ENCODE data around the gene UBTD2. TPM values are rescaled to one million over a fixed set of nuclear protein-coding genes. Genes with fewer than 3 reads are reported as not detected.

UBTD2 gene
- total and polyA plus RNA-seq, 10 of the 15 experiments (the other 5 are each of a cell fraction or from before 2014, with no cell fraction given), result 7.7 to 30.5 (median 19.4) TPM

GRCh38 chr5:172163346-172163745 lies 120.2 kb downstream of the UBTD2 start:
- ChIA-PET SMC1A (ENCODE audit: uncharacterized antibody, unreplicated experiment) (interaction anchor here (1.8 to 5.3 kb wide), 2 partner anchors 11 to 15 kb away, joined by 6 to 29 read pairs; no protein-coding TSS in a partner anchor), RAD21 (ENCODE audit: unreplicated experiment) (interaction anchor here (1.3 to 2.3 kb wide), 3 partner anchors 11 to 52 kb away, joined by 3 to 8 read pairs (median 5); no protein-coding TSS in a partner anchor), CTCF (interaction anchor here (1.4 to 2.1 kb wide), 2 partner anchors 12 to 26 kb away, joined by 3 to 5 read pairs; no protein-coding TSS in a partner anchor), POLR2A (interaction anchor here (0.7 to 2.3 kb wide), 2 partner anchors 19 to 23 kb away, joined by 6 to 8 read pairs; no protein-coding TSS in a partner anchor)
- Histone ChIP-seq H3K9me3 (replicated peaks; ENCODE audit: control insufficient read depth, insufficient read depth, low read length) (no peaks in the 10 kb centered on the region; the same call in 2 of the 3 replicates), H2AFZ (ENCODE audit: control insufficient read depth, low read depth, low read length) (no peak overlapping the region), H4K20me1 (ENCODE audit: control insufficient read depth, insufficient read depth) (peaks cover 11% of the 10 kb centered on the region), H3K4me3 (no peak overlapping the region), H3K36me3 (ENCODE audit: control insufficient read depth in 2 of 2, insufficient read depth in 2 of 2, low read length in 1 of 2) (peaks cover 5 to 14% of the 10 kb centered on the region in 2 experiments), H3K79me2 (ENCODE audit: control insufficient read depth, insufficient read depth, low read length) (peaks cover 81% of the 10 kb centered on the region), H3K4me2 (ENCODE audit: control insufficient read depth, insufficient read depth) (no peak overlapping the region), H3K27ac (ENCODE audit: control insufficient read depth, insufficient read depth) (no peak overlapping the region), H3K4me1 (ENCODE audit: control insufficient read depth, insufficient read depth, low read length) (peaks cover 35% of the 10 kb centered on the region), H3K9ac (ENCODE audit: control insufficient read depth, insufficient read depth, low read length) (no peak overlapping the region), H3K27me3 (replicated peaks in 1 of 2; ENCODE audit: control insufficient read depth in 2 of 2, insufficient read depth in 2 of 2, low read length in 1 of 2) (no peaks in the 10 kb centered on the region)
- no peak for FAIRE-seq
- BruUV-seq (replicated peaks), result no TSS peak
- no peak for ATAC-seq
- TF ChIP-seq POLR2A (IDR thresholded peaks at IDR 0.05; ENCODE audit: low read depth, low read length) (0 out of 2 replicates have a peak, but pooled peaks have one; percentile 5), EZH2 (IDR thresholded peaks at IDR 0.05; ENCODE audit: borderline replicate concordance, control insufficient read depth, low read depth, low read length) (no peak)
- DNase-seq (ENCODE audit: low read depth, low spot score), result no peak
- WGBS (ENCODE audit: insufficient coverage, insufficient replicate concordance, low lambda C conversion rate, missing lambda C conversion rate), result 96% methylated on average over 4 of the region's 4 CpGs
- in situ Hi-C loops (cut with MboI) (no loop called here), intact Hi-C loops (cut with micrococcal nuclease; ENCODE audit: unreplicated experiment) (no loop called here)

DNA sequence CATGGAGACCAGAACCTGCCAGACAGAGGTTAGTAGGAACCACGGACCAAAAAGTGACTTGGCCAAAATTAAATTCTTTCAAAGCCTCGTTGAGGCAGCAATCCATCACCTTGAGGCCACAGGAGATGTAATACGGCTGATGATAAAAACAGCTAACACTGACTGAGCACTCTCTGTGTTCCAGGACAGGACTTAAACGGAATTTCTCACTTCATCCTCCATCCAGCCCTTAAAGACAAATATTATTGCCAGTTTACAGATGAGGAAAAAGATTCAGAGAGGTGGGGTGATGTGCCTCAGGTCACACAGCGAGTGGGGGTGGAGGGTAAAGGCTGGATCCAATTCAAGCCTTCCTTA lies 120.6 kb downstream of the UBTD2 start:
- H3K27me3 ChIP-seq (replicated peaks in 1 of 2; ENCODE audit: control insufficient read depth in 2 of 2, insufficient read depth in 2 of 2, low read length in 1 of 2), result no peaks in the 10 kb centered on the region
- CTCF ChIA-PET, result interaction anchor here (1.4 to 2.1 kb wide), 2 partner anchors 12 to 26 kb away, joined by 3 to 5 read pairs; no protein-coding TSS in a partner anchor
- ATAC-seq (no peak), FAIRE-seq (no peak), DNase-seq (ENCODE audit: low read depth, low spot score) (no peak)
- no peaks in the 10 kb centered on the region; the same call in 2 of the 3 replicates for H3K9me3 ChIP-seq (replicated peaks; ENCODE audit: control insufficient read depth, insufficient read depth, low read length)
- BruUV-seq (replicated peaks), result no TSS peak
- intact Hi-C loops (cut with micrococcal nuclease; ENCODE audit: unreplicated experiment), result no loop called here
- no peak overlapping the region for H3K9ac ChIP-seq (ENCODE audit: control insufficient read depth, insufficient read depth, low read length)
- peaks cover 5 to 12% of the 10 kb centered on the region in 2 experiments for H3K36me3 ChIP-seq (ENCODE audit: control insufficient read depth in 2 of 2, insufficient read depth in 2 of 2, low read length in 1 of 2)
- H3K27ac ChIP-seq (ENCODE audit: control insufficient read depth, insufficient read depth), result no peak overlapping the region
- in situ Hi-C loops (cut with MboI), result no loop called here
- WGBS (ENCODE audit: insufficient coverage, insufficient replicate concordance, low lambda C conversion rate, missing lambda C conversion rate), result 78% methylated on average over 5 of the region's 5 CpGs
- H3K4me2 ChIP-seq (ENCODE audit: control insufficient read depth, insufficient read depth), result no peak overlapping the region
- H2AFZ ChIP-seq (ENCODE audit: control insufficient read depth, low read depth, low read length), result no peak overlapping the region
- RAD21 ChIA-PET (ENCODE audit: unreplicated experiment), result interaction anchor here (0.6 to 2.3 kb wide), 4 partner anchors 12 to 57 kb away, joined by 3 to 8 read pairs (median 4); no protein-coding TSS in a partner anchor
- H3K4me1 ChIP-seq (ENCODE audit: control insufficient read depth, insufficient read depth, low read length), result peaks cover 35% of the 10 kb centered on the region
- POLR2A ChIA-PET, result interaction anchor here (1.6 to 2.3 kb wide), 3 partner anchors 8 to 24 kb away, joined by 5 to 8 read pairs (median 7); no protein-coding TSS in a partner anchor
- H4K20me1 ChIP-seq (ENCODE audit: control insufficient read depth, insufficient read depth), result peaks cover 11% of the 10 kb centered on the region
- H3K4me3 ChIP-seq, result no peak overlapping the region
- SMC1A ChIA-PET (ENCODE audit: uncharacterized antibody, unreplicated experiment), result interaction anchor here (1.4 to 5.3 kb wide), 3 partner anchors 11 to 39 kb away, joined by 6 to 29 read pairs (median 6); no protein-coding TSS in a partner anchor
- peaks cover 80% of the 10 kb centered on the region for H3K79me2 ChIP-seq (ENCODE audit: control insufficient read depth, insufficient read depth, low read length)
- TF ChIP-seq, protein P1, sequence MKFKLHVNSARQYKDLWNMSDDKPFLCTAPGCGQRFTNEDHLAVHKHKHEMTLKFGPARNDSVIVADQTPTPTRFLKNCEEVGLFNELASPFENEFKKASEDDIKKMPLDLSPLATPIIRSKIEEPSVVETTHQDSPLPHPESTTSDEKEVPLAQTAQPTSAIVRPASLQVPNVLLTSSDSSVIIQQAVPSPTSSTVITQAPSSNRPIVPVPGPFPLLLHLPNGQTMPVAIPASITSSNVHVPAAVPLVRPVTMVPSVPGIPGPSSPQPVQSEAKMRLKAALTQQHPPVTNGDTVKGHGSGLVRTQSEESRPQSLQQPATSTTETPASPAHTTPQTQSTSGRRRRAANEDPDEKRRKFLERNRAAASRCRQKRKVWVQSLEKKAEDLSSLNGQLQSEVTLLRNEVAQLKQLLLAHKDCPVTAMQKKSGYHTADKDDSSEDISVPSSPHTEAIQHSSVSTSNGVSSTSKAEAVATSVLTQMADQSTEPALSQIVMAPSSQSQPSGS (IDR thresholded peaks at IDR 0.05; ENCODE audit: low read length), result no peak
- TF ChIP-seq, protein P2, sequence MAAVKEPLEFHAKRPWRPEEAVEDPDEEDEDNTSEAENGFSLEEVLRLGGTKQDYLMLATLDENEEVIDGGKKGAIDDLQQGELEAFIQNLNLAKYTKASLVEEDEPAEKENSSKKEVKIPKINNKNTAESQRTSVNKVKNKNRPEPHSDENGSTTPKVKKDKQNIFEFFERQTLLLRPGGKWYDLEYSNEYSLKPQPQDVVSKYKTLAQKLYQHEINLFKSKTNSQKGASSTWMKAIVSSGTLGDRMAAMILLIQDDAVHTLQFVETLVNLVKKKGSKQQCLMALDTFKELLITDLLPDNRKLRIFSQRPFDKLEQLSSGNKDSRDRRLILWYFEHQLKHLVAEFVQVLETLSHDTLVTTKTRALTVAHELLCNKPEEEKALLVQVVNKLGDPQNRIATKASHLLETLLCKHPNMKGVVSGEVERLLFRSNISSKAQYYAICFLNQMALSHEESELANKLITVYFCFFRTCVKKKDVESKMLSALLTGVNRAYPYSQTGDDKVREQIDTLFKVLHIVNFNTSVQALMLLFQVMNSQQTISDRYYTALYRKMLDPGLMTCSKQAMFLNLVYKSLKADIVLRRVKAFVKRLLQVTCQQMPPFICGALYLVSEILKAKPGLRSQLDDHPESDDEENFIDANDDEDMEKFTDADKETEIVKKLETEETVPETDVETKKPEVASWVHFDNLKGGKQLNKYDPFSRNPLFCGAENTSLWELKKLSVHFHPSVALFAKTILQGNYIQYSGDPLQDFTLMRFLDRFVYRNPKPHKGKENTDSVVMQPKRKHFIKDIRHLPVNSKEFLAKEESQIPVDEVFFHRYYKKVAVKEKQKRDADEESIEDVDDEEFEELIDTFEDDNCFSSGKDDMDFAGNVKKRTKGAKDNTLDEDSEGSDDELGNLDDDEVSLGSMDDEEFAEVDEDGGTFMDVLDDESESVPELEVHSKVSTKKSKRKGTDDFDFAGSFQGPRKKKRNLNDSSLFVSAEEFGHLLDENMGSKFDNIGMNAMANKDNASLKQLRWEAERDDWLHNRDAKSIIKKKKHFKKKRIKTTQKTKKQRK (IDR thresholded peaks at IDR 0.05; ENCODE audit: low read depth, low read length), result no peak
- TF ChIP-seq CHD1 (IDR thresholded peaks at IDR 0.05; ENCODE audit: low read depth, low read length) (no peak), ZNF207 (IDR thresholded peaks at IDR 0.05; ENCODE audit: borderline replicate concordance) (no peak), CHD2 (IDR thresholded peaks at IDR 0.05; ENCODE audit: borderline replicate concordance, low read depth, low read length) (no peak), TCF7 (IDR thresholded peaks at IDR 0.05; ENCODE audit: borderline replicate concordance) (no peak), SREBF1 (IDR thresholded peaks at IDR 0.05; ENCODE audit: low read length) (no peak), ATF7 (IDR thresholded peaks at IDR 0.05; ENCODE audit: low read depth) (no peak)
- TF ChIP-seq, protein P3, sequence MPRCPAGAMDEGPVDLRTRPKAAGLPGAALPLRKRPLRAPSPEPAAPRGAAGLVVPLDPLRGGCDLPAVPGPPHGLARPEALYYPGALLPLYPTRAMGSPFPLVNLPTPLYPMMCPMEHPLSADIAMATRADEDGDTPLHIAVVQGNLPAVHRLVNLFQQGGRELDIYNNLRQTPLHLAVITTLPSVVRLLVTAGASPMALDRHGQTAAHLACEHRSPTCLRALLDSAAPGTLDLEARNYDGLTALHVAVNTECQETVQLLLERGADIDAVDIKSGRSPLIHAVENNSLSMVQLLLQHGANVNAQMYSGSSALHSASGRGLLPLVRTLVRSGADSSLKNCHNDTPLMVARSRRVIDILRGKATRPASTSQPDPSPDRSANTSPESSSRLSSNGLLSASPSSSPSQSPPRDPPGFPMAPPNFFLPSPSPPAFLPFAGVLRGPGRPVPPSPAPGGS (IDR thresholded peaks at IDR 0.05; ENCODE audit: borderline replicate concordance, insufficient read depth, low read depth, low read length, poor library complexity, severe bottlenecking), result no peak
